GM12878 (cell line): ENCODE results near the gene PRKCG.

Experiments used
- ETV6 ChIP-seq, 2 experiments: fragments of 450-650 bp in 1 of 2; IDR thresholded peaks in 1 of 2; conservative IDR thresholded peaks in 1 of 2; 2 replicates each; pipeline ENCODE4 v1.6.1; 2014; ENCODE audit warnings: antibody characterized with exemption in 1 of 2, borderline replicate concordance in 1 of 2, low read depth in 1 of 2, mild to moderate bottlenecking in 1 of 2, moderate library complexity in 1 of 2
- POLR2AphosphoS5 ChIP-seq: IDR thresholded peaks from 2 replicates; pipeline ENCODE4 v1.6.1; 2011; ENCODE audit warnings: mild to moderate bottlenecking, low read length, inconsistent platforms

DNA sequence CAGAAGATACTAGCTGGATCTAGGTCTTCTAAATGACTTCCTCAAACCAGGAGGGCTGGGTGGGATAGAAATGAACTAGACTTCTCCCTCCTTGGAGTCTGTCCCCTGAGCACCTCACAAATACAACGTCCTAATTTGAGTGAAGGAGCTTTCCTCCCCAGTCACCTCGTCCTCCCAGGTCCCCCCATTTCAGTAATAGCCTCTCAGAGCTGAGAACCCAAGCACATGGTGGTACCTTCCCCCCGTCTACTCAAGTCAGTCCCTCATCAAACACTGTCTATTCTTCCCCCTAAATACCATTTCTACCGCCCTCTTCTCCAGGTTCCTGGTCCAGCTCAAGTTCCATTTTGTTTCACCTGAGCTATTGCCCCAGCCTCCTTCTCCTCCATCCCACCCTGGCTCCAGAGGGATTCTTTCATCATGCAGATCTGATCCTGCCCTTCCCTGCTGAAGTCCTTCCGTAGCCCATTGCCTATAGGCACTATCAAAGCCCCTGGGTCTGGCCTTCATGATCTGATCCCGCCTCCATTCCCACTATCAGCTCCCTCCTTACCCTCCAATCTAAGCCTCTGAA lies 5.3 kb upstream of the PRKCG start:
- TF ChIP-seq POLR2AphosphoS5 (no peak), ETV6 (conservative IDR thresholded peaks at IDR 0.05 in 1 of 2, IDR thresholded peaks at IDR 0.05 in 1 of 2; ENCODE audit: borderline replicate concordance in 1 of 2, low read depth in 1 of 2) (no peak)
